ENCODE results near the gene UBN2. TPM values are rescaled to one million over a fixed set of nuclear protein-coding genes. Genes with fewer than 3 reads are reported as not detected.

UBN2 gene
- total and polyA plus RNA-seq, 2 of the 13 experiments (the other 11 are each of a cell fraction or from before 2014, with no cell fraction given): 5.6 to 5.7 TPM

GRCh38 chr7:139230774-139231512 lies at the start of gene UBN2 (continued):
- TF ChIP-seq, protein P1, sequence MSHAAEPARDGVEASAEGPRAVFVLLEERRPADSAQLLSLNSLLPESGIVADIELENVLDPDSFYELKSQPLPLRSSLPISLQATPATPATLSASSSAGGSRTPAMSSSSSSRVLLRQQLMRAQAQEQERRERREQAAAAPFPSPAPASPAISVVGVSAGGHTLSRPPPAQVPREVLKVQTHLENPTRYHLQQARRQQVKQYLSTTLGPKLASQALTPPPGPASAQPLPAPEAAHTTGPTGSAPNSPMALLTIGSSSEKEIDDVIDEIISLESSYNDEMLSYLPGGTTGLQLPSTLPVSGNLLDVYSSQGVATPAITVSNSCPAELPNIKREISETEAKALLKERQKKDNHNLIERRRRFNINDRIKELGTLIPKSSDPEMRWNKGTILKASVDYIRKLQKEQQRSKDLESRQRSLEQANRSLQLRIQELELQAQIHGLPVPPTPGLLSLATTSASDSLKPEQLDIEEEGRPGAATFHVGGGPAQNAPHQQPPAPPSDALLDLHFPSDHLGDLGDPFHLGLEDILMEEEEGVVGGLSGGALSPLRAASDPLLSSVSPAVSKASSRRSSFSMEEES (CRISPR knock-in tag; IDR thresholded peaks at IDR 0.05): peak; percentile 48; the same call in 1 of the 2 replicates
- TF ChIP-seq ELF3 (CRISPR knock-in tag; IDR thresholded peaks at IDR 0.05) (no peak; the same call in 1 of the 2 replicates), ZNF687 (CRISPR knock-in tag; IDR thresholded peaks at IDR 0.05) (peak; percentile 77), ZFP90 (CRISPR knock-in tag; IDR thresholded peaks at IDR 0.05; ENCODE audit: borderline replicate concordance) (peak; percentile 82), HNF4G (IDR thresholded peaks at IDR 0.05; ENCODE audit: borderline replicate concordance, low read depth, low read length) (peak; percentile 16; the same call in 1 of the 2 replicates), HNF4G (CRISPR knock-in tag; IDR thresholded peaks at IDR 0.05; ENCODE audit: borderline replicate concordance, low read depth) (0 out of 2 replicates have a peak, but pooled peaks have one; percentile 33), ZIK1 (CRISPR knock-in tag; IDR thresholded peaks at IDR 0.05; ENCODE audit: borderline replicate concordance, low read depth) (0 out of 2 replicates have a peak, but pooled peaks have one; percentile 41), GABPB1 (CRISPR knock-in tag; IDR thresholded peaks at IDR 0.05) (peak; percentile 97), THRA (CRISPR knock-in tag; IDR thresholded peaks at IDR 0.05; ENCODE audit: borderline replicate concordance) (peak; percentile 34; the same call in 1 of the 2 replicates), ZNF558 (CRISPR knock-in tag; IDR thresholded peaks at IDR 0.05; ENCODE audit: borderline replicate concordance) (peak; percentile 52; the same call in 1 of the 2 replicates), ISL2 (CRISPR knock-in tag; IDR thresholded peaks at IDR 0.05) (peak; percentile 64; the same call in 1 of the 2 replicates), ZNF563 (CRISPR knock-in tag; IDR thresholded peaks at IDR 0.05) (0 out of 2 replicates have a peak, but pooled peaks have one; percentile 69), SNRNP70 (IDR thresholded peaks at IDR 0.05; ENCODE audit: low read depth, low read length) (no peak), ASH2L (IDR thresholded peaks at IDR 0.05; ENCODE audit: insufficient read length, low read depth, low read length) (peak; percentile 90), ZNF251 (CRISPR knock-in tag; IDR thresholded peaks at IDR 0.05) (0 out of 2 replicates have a peak, but pooled peaks have one; percentile 77), DNMT1 (CRISPR knock-in tag; IDR thresholded peaks at IDR 0.05) (peak; percentile 65; the same call in 1 of the 2 replicates), ZBTB33 (CRISPR knock-in tag; IDR thresholded peaks at IDR 0.05) (0 out of 2 replicates have a peak, but pooled peaks have one; percentile 6), BRCA1 (CRISPR knock-in tag; IDR thresholded peaks at IDR 0.05) (0 out of 2 replicates have a peak, but pooled peaks have one; percentile 45), DMAP1 (CRISPR knock-in tag; IDR thresholded peaks at IDR 0.05) (peak; percentile 81)
